IMR-90 (cell line): ENCODE measurements around the gene APOL2. TPM values are rescaled to one million over a fixed set of nuclear protein-coding genes. Genes with fewer than 3 reads are reported as not detected.
A peak's percentile ranks its signal among the peaks of the same experiment; 100 is the strongest.

Experiments used
- ATAC-seq: fragments of 200-7000 bp; cut with Tn5 transposase; 2 replicates; pipeline ENCODE4 v1.9.1; 2020; ENCODE audit warnings: low read depth, mild to moderate bottlenecking, moderate library complexity
- BruUV-seq: library from RNA; stranded (reverse); fragments of 400-500 nt; replicated peaks from 2 replicates; lab custom pipeline; 2021; lab: Mats Ljungman, UMichigan
- CTCF ChIA-PET: fragments of 300-600 bp; formaldehyde crosslinking; extraction: SDS; loops from one replicate; lab custom pipeline; 2021; ENCODE audit warnings: antibody characterized with exemption; lab: Yijun Ruan, JAX
- POLR2A ChIA-PET: fragments of 300-600 bp; sonication (Branson Sonifier 250); formaldehyde crosslinking; loops from one replicate; lab custom pipeline; 2022; ENCODE audit warnings: antibody characterized with exemption; ENCODE audit not compliant: unreplicated experiment; lab: Charles Lee
- DNase-seq: peaks from one replicate; pipeline ENCODE4 v3.0.0; 2013
- H2AFZ ChIP-seq: replicated peaks from 2 replicates; pipeline ENCODE3; 2013; ENCODE audit warnings: low read length, mild to moderate bottlenecking; ENCODE audit not compliant: poor library complexity
- H2AK5ac ChIP-seq: 2 replicates; pipeline ENCODE4 v1.6.1; 2013; ENCODE audit warnings: low read depth, low read length, inconsistent platforms
- H2AK9ac ChIP-seq: replicated peaks from 2 replicates; pipeline ENCODE3; 2013; ENCODE audit warnings: mild to moderate bottlenecking, low read depth, low read length, moderate library complexity; ENCODE audit not compliant: poor library complexity
- H2BK120ac ChIP-seq: 2 replicates; pipeline ENCODE4 v1.6.1; 2013; ENCODE audit warnings: low read depth, low read length, inconsistent platforms
- H2BK15ac ChIP-seq: 3 replicates; pipeline ENCODE4 v1.6.1; 2013; ENCODE audit warnings: low read depth, low read length, inconsistent platforms
- H2BK20ac ChIP-seq: 2 replicates; pipeline ENCODE4 v1.6.1; 2013; ENCODE audit warnings: low read depth, mild to moderate bottlenecking, inconsistent platforms, low read length, moderate library complexity
- H2BK5ac ChIP-seq: 2 replicates; pipeline ENCODE4 v1.6.1; 2013; ENCODE audit warnings: mild to moderate bottlenecking, low read depth, low read length, inconsistent platforms; ENCODE audit not compliant: poor library complexity, severe bottlenecking
- H3K14ac ChIP-seq: replicated peaks from 2 replicates; pipeline ENCODE4 v1.6.1; 2013; ENCODE audit warnings: low read depth, low read length, inconsistent platforms
- H3K18ac ChIP-seq: 2 replicates; pipeline ENCODE4 v1.6.1; 2013; ENCODE audit warnings: low read depth, low read length, control low read depth
- H3K23ac ChIP-seq: 2 replicates; pipeline ENCODE4 v1.6.1; 2013; ENCODE audit warnings: low read depth, low read length, inconsistent platforms
- H3K27ac ChIP-seq: 2 replicates; pipeline ENCODE4 v1.5.1; 2013; ENCODE audit warnings: mild to moderate bottlenecking, control low read depth, low read length; ENCODE audit not compliant: insufficient read depth
- H3K27me3 ChIP-seq: 2 replicates; pipeline ENCODE4 v1.6.1; 2013; ENCODE audit warnings: low read length; ENCODE audit not compliant: control insufficient read depth, insufficient read depth
- H3K36me3 ChIP-seq: 2 replicates; pipeline ENCODE4 v1.6.1; 2013; ENCODE audit warnings: low read length, mixed read lengths; ENCODE audit not compliant: control insufficient read depth, insufficient read depth
- H3K4ac ChIP-seq: 2 replicates; pipeline ENCODE4 v1.6.1; 2013; ENCODE audit warnings: low read depth, low read length, inconsistent platforms
- H3K4me1 ChIP-seq: 2 replicates; pipeline ENCODE4 v1.6.1; 2013; ENCODE audit warnings: low read length, mixed read lengths; ENCODE audit not compliant: control insufficient read depth, insufficient read depth
- H3K4me2 ChIP-seq: 2 replicates; pipeline ENCODE4 v1.6.1; 2013; ENCODE audit warnings: low read depth, mild to moderate bottlenecking, control low read depth, low read length, moderate library complexity
- H3K4me3 ChIP-seq: 2 replicates; pipeline ENCODE4 v1.5.1; 2013; ENCODE audit warnings: low read depth, mild to moderate bottlenecking, control low read depth, low read length, moderate library complexity; ENCODE audit not compliant: insufficient read depth
- H3K56ac ChIP-seq: 2 replicates; pipeline ENCODE4 v1.6.1; 2013; ENCODE audit warnings: low read length, inconsistent platforms; ENCODE audit not compliant: insufficient read depth; ENCODE audit errors: extremely low read depth
- H3K79me1 ChIP-seq, 2 experiments: 2 replicates each; pipeline ENCODE4 v1.6.1; 2013; ENCODE audit warnings: low read length in 2 of 2, inconsistent platforms in 1 of 2, low read depth in 1 of 2
- H3K9ac ChIP-seq: 2 replicates; pipeline ENCODE4 v1.6.1; 2013; ENCODE audit warnings: low read depth, low read length, control low read depth
- H3K9me1 ChIP-seq: 2 replicates; pipeline ENCODE4 v1.6.1; 2013; ENCODE audit warnings: low read length, inconsistent platforms; ENCODE audit not compliant: insufficient read depth
- H3K9me3 ChIP-seq: 2 replicates; pipeline ENCODE4 v1.6.1; 2013; ENCODE audit warnings: low read length; ENCODE audit not compliant: control insufficient read depth, insufficient read depth
- H4K20me1 ChIP-seq: 2 replicates; pipeline ENCODE4 v1.6.1; 2013; ENCODE audit warnings: low read length, inconsistent platforms; ENCODE audit not compliant: insufficient read depth
- H4K5ac ChIP-seq: 2 replicates; pipeline ENCODE4 v1.6.1; 2013; ENCODE audit warnings: mild to moderate bottlenecking, low read depth, low read length, control low read depth
- H4K8ac ChIP-seq, 2 experiments: 2 replicates each; pipeline ENCODE4 v1.6.1; 2013; ENCODE audit warnings: low read depth in 2 of 2, low read length in 2 of 2, control low read depth in 1 of 2, inconsistent platforms in 1 of 2
- H4K91ac ChIP-seq: 2 replicates; pipeline ENCODE4 v1.6.1; 2013; ENCODE audit warnings: low read depth, low read length, inconsistent platforms; ENCODE audit not compliant: insufficient read depth
- FOS ChIP-seq: fragments of 150-350 bp; IDR thresholded peaks from 2 replicates; pipeline ENCODE4 v1.6.1; 2016; ENCODE audit warnings: low read depth, low read length
- MXI1 ChIP-seq: IDR thresholded peaks from 2 replicates; pipeline ENCODE4 v1.6.1; 2012; ENCODE audit warnings: low read depth, mild to moderate bottlenecking, low read length, moderate library complexity, borderline replicate concordance
- RAD21 ChIP-seq: IDR thresholded peaks from 2 replicates; pipeline ENCODE4 v1.6.1; 2012; ENCODE audit warnings: low read length, improper control_type of control experiment
- SMC3 ChIP-seq: fragments of 150-350 bp; IDR thresholded peaks from 2 replicates; pipeline ENCODE4 v1.6.1; 2016; ENCODE audit warnings: low read depth, mild to moderate bottlenecking, antibody characterized with exemption, low read length, moderate library complexity
- WGBS, 2 experiments: methylation state at CpG; one replicate each; pipeline versions ENCODE4 v1.1.5 to v1.1.7; 2013; ENCODE audit warnings: missing lambda C conversion rate in 2 of 2; ENCODE audit not compliant: insufficient read length in 1 of 2; ENCODE audit errors: extremely low coverage in 2 of 2; 5-methylcytosine and 5-hydroxymethylcytosine counted together
- dilution Hi-C: fragments of 300-500 bp; cut with HindIII; formaldehyde crosslinking; loops from one replicate; pipeline ENCODE4 v1.14.3; 2018; ENCODE audit warnings: low sequenced_read_pairs; ENCODE audit not compliant: unreplicated experiment
- in situ Hi-C: fragments of 300-500 bp; cut with MboI; formaldehyde crosslinking; loops from 3 replicates; pipeline ENCODE4 v1.14.3; 2019; ENCODE audit warnings: low sequenced_read_pairs, inconsistent platforms, mixed read lengths
- intact Hi-C: fragments of 100-400 bp; cut with micrococcal nuclease; formaldehyde crosslinking; loops from 2 replicates; pipeline ENCODE4 v1.10.0; 2022
- polyA plus RNA-seq, 3 experiments: library from polyadenylated mRNA; depleted of rRNA; stranded (reverse); fragments of >200 nt; gene quantifications; 2 replicates each; pipeline ENCODE4 v1.2.3, GENCODE V29; 2012; ENCODE audit warnings: low replicate concordance in 1 of 3
- total RNA-seq: library from RNA; depleted of rRNA; stranded (reverse); fragments of >200 nt; gene quantifications from 2 replicates; pipeline ENCODE4 v1.2.3, GENCODE V29; 2012
- TF ChIP-seq, protein P1 (sequence below): conservative IDR thresholded peaks from 2 replicates; pipeline ENCODE4 v1.5.1; 2012; ENCODE audit warnings: mild to moderate bottlenecking, low read depth, low read length, improper control_type of control experiment

APOL2 gene
- total and polyA plus RNA-seq, 2 of the 4 experiments (the other 2 are of a cell fraction) = 13.1 to 57.5 TPM

GRCh38 chr22:36180038-36180880, 59.1 kb downstream of the APOL2 start:
- Histone ChIP-seq H2AFZ (no peak overlapping the region), H2BK120ac (no peak overlapping the region), H2BK20ac (no peak overlapping the region), H3K36me3 (no peaks in the 10 kb centered on the region), H4K20me1 (no peaks in the 10 kb centered on the region), H3K4ac (no peak overlapping the region), H3K14ac (no peak overlapping the region), H3K56ac (no peak overlapping the region), H3K27me3 (peaks cover 33% of the 10 kb centered on the region), H3K27ac (no peak overlapping the region), H3K4me1 (no peaks in the 10 kb centered on the region), H3K4me2 (no peak overlapping the region), H2BK5ac (no peak overlapping the region), H4K5ac (no peak overlapping the region), H3K9me3 (no peaks in the 10 kb centered on the region), H2AK9ac (no peak overlapping the region), H3K23ac (no peak overlapping the region), H3K4me3 (no peak overlapping the region), H3K79me1 (no peaks in the 10 kb centered on the region), H3K18ac (no peak overlapping the region), H4K91ac (no peak overlapping the region), H2BK15ac (no peak overlapping the region), H2AK5ac (no peak overlapping the region), H3K9ac (no peak overlapping the region), H4K8ac (no peak overlapping the region), H3K9me1 (no peaks in the 10 kb centered on the region; the same call in 1 of the 2 replicates)
- ChIA-PET POLR2A (no interaction called here), CTCF (interaction anchor here (0.5 to 2.0 kb wide), 7 partner anchors 16 to 811 kb away, joined by 3 to 9 read pairs (median 5); partner anchors contain the start of genes APOL3 and APOL5)
- in situ Hi-C loops (loop anchor here (5.0 kb wide), 1 partner anchor 38 kb away; no protein-coding TSS in a partner anchor), dilution Hi-C loops (no loop called here), intact Hi-C loops (loop anchor here (1.0 kb wide), 1 partner anchor 35 kb away; no protein-coding TSS in a partner anchor)
- TF ChIP-seq MXI1 (no peak), RAD21 (peak; percentile 73), FOS (no peak), SMC3 (peak; percentile 85)
- TF ChIP-seq, protein P1, sequence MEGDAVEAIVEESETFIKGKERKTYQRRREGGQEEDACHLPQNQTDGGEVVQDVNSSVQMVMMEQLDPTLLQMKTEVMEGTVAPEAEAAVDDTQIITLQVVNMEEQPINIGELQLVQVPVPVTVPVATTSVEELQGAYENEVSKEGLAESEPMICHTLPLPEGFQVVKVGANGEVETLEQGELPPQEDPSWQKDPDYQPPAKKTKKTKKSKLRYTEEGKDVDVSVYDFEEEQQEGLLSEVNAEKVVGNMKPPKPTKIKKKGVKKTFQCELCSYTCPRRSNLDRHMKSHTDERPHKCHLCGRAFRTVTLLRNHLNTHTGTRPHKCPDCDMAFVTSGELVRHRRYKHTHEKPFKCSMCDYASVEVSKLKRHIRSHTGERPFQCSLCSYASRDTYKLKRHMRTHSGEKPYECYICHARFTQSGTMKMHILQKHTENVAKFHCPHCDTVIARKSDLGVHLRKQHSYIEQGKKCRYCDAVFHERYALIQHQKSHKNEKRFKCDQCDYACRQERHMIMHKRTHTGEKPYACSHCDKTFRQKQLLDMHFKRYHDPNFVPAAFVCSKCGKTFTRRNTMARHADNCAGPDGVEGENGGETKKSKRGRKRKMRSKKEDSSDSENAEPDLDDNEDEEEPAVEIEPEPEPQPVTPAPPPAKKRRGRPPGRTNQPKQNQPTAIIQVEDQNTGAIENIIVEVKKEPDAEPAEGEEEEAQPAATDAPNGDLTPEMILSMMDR = peak; percentile 79
- no TSS peak for BruUV-seq
- WGBS, 2 experiments = 56% methylated on average over 8 of the region's 22 CpGs; no CpG with 5 or more reads in 1 of the 2 experiments
- ATAC-seq (peak; percentile 97), DNase-seq (peak; percentile 56)
